ENCODE data around the gene ADAM17.
"Not testable (repeated sequence)": the region's sequence is repeated elsewhere in the genome, so short reads cannot be mapped to it uniquely, and the experiment has no call there.

The ADAM17 gene

DNA sequence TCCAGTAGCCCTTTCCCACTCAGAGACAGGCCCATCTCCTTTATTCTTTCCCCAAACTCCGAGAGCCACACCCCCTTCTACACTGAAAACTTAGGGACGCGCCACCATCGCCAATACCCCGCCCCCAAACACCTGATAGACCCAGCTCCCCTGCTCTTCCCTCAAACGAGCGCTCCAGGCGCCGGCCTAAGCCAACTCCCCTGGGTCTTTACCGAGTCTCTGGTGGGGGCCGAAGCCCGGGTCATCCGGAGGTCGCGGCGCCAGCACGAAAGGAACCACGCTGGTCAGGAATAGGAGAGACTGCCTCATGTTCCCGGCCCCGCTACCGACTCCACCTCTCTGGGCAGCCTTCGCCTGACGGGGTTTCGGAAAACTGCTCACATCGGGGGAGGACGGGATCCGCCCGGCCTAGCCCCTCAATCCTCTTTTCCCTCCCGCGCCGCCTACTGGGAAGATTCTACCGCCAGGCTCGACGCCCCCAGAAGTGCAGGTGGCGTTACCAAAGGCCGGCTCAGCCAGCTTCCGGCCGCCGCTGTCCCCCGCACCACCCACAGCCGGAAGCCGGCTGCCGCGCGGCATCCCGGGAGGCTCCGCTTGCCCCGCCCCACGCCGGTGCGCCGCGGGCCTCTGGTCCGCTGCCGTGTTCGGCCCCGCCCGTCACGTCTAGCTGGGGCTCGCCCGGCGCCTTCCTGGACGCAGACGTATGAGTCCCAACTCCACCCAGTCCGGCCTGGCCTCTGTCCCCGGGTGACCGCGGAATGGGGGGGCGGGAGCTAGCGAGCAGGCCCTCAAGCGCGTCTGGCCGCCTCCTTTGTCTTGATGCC is at the start of gene ADAM17:
TSS of gene ADAM17 (minus strand) at position 534 of the 824 bp plus-strand sequence. CDS start at position 309, 225 bp downstream.
- peak; percentile 90 for DNase-seq (ENCODE audit: low spot score)

DNA sequence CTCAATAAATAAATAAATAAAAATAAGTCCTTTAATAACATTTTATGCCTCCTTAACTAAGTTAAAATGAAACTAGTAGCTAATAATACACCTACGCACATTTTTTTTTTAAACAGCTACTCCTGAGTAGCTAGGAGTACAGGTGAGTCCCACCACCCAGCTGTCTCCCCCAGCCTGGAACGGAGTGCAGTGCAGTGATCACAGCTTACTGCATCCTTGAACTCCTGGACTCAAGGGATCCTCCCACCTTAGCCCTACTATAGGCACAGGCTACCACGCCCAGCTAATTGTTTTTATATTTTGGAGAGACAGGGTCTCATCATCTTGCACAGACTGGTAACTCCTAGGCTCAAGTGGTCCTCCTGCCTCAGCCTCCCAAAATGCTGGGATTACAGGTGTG is 46.8 kb upstream of the ADAM17 start:
- no peak for DNase-seq (ENCODE audit: low spot score)

DNA sequence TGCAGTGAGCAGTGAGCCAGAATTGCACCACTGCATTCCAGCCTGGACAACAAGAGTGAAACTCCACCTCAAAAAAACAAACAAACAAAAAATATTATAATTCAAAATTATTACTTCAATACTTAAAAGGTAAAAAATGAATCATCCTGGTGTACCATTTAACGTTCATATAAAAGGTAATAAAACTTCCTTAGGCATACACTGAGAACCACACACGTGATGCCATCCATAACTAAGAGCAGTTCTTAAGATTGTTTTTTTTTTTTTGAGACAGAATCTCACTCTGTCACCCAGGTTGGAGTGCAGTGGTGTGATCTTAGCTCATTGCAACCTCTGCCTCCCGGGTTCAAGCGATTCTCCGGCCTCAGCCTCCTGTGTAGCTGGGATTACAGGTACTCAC is 45.8 kb upstream of the ADAM17 start:
- DNase-seq (ENCODE audit: low spot score) = no peak

- no peak for DNase-seq (ENCODE audit: low spot score)
Measured at GRCh38 chr2:9599430-9599829, 43.8 kb upstream of the ADAM17 start.

GRCh38 chr2:9596621-9597311 is 41.1 kb upstream of the ADAM17 start:
- DNase-seq (ENCODE audit: low spot score) = no peak

GRCh38 chr2:9595746-9596145 is 40.1 kb upstream of the ADAM17 start:
- DNase-seq (ENCODE audit: low spot score) = no peak

- not testable (repeated sequence) for DNase-seq (ENCODE audit: low spot score)
Measured at GRCh38 chr2:9595256-9595655, 39.6 kb upstream of the ADAM17 start.

DNA sequence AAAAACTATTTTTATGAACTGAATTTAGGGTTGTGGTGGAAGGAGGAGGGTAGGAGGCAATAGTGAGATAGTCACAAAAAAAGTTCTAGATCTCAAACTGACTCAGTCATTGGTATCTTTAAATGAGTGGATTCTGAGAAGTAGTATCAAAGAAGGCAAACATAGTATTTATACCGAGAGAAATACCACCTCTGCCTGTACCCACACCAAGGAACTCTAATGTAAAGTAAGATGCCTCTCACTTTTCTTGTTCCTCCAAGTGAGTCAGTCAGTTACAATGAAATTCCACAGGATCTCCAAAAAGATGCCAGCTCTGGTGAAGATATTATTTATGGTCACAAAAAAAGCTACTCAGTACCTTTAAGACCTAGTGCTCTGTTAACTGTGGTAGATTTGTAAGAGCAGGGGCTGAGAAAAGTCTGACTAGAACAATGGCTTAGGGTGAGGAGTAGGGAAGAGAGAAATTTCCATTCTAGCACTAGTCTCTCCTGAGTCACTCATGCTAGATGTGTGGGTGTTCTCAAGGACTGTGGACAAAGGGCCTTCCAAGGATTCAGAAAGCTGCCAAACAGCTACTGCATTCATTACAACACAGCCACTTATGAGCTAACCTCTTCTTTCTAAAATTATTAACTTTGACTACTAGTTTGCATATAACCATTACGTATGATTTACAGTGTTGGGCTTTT is 38.9 kb upstream of the ADAM17 start:
- DNase-seq (ENCODE audit: low spot score) = no peak

DNA sequence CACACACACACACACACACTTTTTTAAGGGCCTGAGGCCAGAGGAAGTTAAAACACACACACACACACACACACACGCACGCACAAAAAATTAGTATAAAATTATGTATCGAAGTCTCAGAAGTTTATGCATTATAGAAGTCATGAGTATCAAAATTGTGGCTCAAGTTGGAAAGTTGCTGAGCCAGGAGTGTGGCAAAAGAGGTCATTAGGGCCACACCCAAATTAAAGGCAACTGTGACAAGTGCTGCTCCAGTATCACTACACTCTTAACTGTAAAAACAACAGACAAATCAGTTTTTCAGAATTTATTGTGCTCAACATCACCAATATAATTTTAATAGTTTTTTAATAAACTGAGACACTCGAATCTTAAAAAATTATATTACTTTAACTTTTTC is 38.3 kb upstream of the ADAM17 start:
- DNase-seq (ENCODE audit: low spot score) = no peak

- no peak for DNase-seq (ENCODE audit: low spot score)
Measured at GRCh38 chr2:9592699-9593098, 37.1 kb upstream of the ADAM17 start.

- no peak for DNase-seq (ENCODE audit: low spot score)
Measured at GRCh38 chr2:9590641-9591040, 35.0 kb upstream of the ADAM17 start.

GRCh38 chr2:9586465-9586864 is 30.8 kb upstream of the ADAM17 start:
- DNase-seq (ENCODE audit: low spot score) = no peak

GRCh38 chr2:9585486-9585885 is 29.9 kb upstream of the ADAM17 start:
- DNase-seq (ENCODE audit: low spot score) = no peak

GRCh38 chr2:9584902-9585301 is 29.3 kb upstream of the ADAM17 start:
- not testable (repeated sequence) for DNase-seq (ENCODE audit: low spot score)

- DNase-seq (ENCODE audit: low spot score) = no peak
Measured at GRCh38 chr2:9582624-9583023, 27.0 kb upstream of the ADAM17 start.

- no peak for DNase-seq (ENCODE audit: low spot score)
Measured at GRCh38 chr2:9578467-9579235, 23.0 kb upstream of the ADAM17 start.

GRCh38 chr2:9574331-9574730 is 18.7 kb upstream of the ADAM17 start:
- DNase-seq (ENCODE audit: low spot score) = no peak

DNA sequence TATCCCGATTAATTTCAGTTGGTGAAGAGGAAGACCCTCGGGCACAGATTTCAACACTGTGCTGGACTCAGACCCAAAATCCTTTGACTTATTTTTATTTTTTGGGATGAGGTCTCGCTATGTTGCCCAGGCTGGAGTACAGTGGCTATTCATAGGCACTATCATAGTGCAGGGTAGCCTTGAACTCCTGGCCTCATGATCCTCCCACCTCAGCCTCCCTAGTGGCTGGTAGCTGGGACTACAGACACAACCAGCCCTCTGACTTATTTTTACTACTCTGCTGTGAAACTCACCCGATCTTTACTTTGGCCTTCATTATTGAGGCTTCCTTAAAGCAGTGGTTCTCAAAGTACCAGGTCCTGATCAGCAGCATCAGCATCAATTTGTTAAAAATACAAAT is 18.2 kb upstream of the ADAM17 start:
- DNase-seq (ENCODE audit: low spot score) = no peak

GRCh38 chr2:9573013-9573720 is 17.5 kb upstream of the ADAM17 start:
- DNase-seq (ENCODE audit: low spot score) = no peak

DNA sequence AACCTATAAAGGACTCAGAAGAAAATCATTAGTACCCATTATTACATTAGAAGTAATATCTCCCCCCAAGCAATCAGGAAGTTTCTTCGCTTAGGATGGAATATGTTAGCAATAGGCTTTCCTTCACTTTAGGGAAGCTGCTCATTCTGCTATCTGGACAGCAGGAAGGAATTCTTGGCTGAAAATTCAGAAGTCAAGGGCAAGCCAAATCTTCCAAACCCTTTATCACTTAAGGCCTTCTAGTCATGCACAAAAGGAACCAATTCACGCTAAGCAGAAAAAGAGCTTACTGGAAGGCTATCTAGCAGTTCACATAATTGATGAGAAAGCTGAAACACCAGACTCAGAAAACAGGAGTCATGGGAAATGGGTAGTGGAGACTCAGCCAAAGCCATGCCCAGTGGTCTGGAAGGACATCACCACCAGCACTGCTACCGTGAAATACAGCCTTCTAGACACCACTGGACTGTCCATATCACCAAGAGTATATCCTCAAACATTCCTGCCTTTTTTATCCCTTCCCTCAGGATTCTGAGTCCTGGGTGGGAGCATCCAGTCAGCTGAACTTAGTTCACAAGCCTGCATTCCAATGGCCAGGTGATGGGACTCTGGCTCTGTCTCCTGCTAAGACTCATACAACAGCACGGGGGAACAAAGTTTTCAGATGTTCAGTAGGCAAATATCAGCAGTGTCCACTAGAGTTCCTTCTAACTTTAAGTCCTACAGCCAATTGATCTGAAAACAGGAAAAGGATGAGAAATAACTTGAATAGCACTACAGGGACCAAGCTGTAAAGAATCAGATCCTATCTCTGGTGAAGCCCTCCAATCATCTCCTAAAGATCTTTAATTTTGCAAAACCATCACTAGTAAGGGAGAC is 14.8 kb upstream of the ADAM17 start:
- DNase-seq (ENCODE audit: low spot score) = no peak
